Neuron (in vitro differentiated cells): ENCODE measurements around the gene KCNIP4.

Experiments used
- H2AFZ ChIP-seq: one replicate; pipeline ENCODE4 v1.6.1; 2013; ENCODE audit warnings: low read depth, mild to moderate bottlenecking, inconsistent platforms, low read length, moderate library complexity
- H3K27me3 ChIP-seq: one replicate; pipeline ENCODE4 v1.6.1; 2013; ENCODE audit warnings: low read length; ENCODE audit not compliant: insufficient read depth
- H3K36me3 ChIP-seq: one replicate; pipeline ENCODE4 v1.6.1; 2013; ENCODE audit warnings: low read length; ENCODE audit not compliant: insufficient read depth
- H3K4me1 ChIP-seq: one replicate; pipeline ENCODE4 v1.6.1; 2013; ENCODE audit warnings: low read length; ENCODE audit not compliant: insufficient read depth
- H3K4me3 ChIP-seq: 2 replicates; pipeline ENCODE4 v1.5.1; 2013; ENCODE audit warnings: mild to moderate bottlenecking, low read length, moderate library complexity
- H3K9me3 ChIP-seq: one replicate; pipeline ENCODE4 v1.6.1; 2013; ENCODE audit warnings: low read length

Gene KCNIP4

GRCh38 chr4:20882500-20882899 lies 1066.1 kb downstream of the KCNIP4 start:
- no peaks in the 10 kb centered on the region for H3K36me3 ChIP-seq

DNA sequence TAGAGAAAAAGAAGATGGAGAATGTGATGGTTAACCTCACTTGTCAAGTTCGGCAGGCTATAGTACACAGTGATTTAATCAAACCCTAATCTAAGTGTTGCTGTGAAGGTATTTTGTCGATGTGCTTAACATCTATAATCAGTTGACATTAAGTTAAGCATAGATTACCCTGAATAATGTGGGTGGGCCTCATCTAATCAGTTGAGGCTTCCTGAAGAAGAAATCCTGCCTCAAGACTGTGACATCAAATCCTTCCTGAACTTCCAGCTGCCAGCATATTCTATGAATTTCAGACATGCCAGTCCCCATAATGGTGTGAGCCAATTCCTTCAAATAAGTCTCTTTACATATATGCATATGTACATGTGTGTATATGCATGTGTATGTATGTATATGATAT lies 1066.9 kb downstream of the KCNIP4 start:
- no peaks in the 10 kb centered on the region for H3K4me1 ChIP-seq

More at GRCh38 chr4:20882500-20882899, 1066.1 kb downstream of the KCNIP4 start:
- H3K4me3 ChIP-seq = no peak overlapping the region
- no peaks in the 10 kb centered on the region for H3K4me1 ChIP-seq
- H2AFZ ChIP-seq = no peak overlapping the region
- H3K27me3 ChIP-seq = no peaks in the 10 kb centered on the region
- H3K9me3 ChIP-seq = no peaks in the 10 kb centered on the region

GRCh38 chr4:20878806-20879205 lies 1069.8 kb downstream of the KCNIP4 start:
- no peaks in the 10 kb centered on the region for H3K36me3 ChIP-seq
- H3K9me3 ChIP-seq = no peaks in the 10 kb centered on the region
- H3K4me1 ChIP-seq = no peaks in the 10 kb centered on the region
- H3K4me3 ChIP-seq = no peak overlapping the region
- H2AFZ ChIP-seq = no peak overlapping the region
- H3K27me3 ChIP-seq = no peaks in the 10 kb centered on the region

More for the DNA sequence above, 1066.9 kb downstream of the KCNIP4 start:
- H3K36me3 ChIP-seq = no peaks in the 10 kb centered on the region
- H3K27me3 ChIP-seq = no peaks in the 10 kb centered on the region
- H3K4me3 ChIP-seq = no peak overlapping the region
- H3K9me3 ChIP-seq = no peaks in the 10 kb centered on the region
- no peak overlapping the region for H2AFZ ChIP-seq

GRCh38 chr4:20870436-20870835 lies 1078.1 kb downstream of the KCNIP4 start:
- H3K4me3 ChIP-seq = no peak overlapping the region
- no peaks in the 10 kb centered on the region for H3K27me3 ChIP-seq
- H3K9me3 ChIP-seq = no peaks in the 10 kb centered on the region
- H2AFZ ChIP-seq = no peak overlapping the region
- H3K36me3 ChIP-seq = no peaks in the 10 kb centered on the region
- H3K4me1 ChIP-seq = no peaks in the 10 kb centered on the region

- Histone ChIP-seq H2AFZ (no peak overlapping the region), H3K36me3 (no peaks in the 10 kb centered on the region), H3K27me3 (no peaks in the 10 kb centered on the region), H3K9me3 (no peaks in the 10 kb centered on the region), H3K4me1 (no peaks in the 10 kb centered on the region), H3K4me3 (no peak overlapping the region)
Measured at GRCh38 chr4:20868108-20868507, 1080.5 kb downstream of the KCNIP4 start.

GRCh38 chr4:20860878-20861277 lies 1087.7 kb downstream of the KCNIP4 start:
- Histone ChIP-seq H3K4me1 (no peaks in the 10 kb centered on the region), H2AFZ (no peak overlapping the region), H3K36me3 (no peaks in the 10 kb centered on the region), H3K27me3 (no peaks in the 10 kb centered on the region), H3K9me3 (no peaks in the 10 kb centered on the region), H3K4me3 (no peak overlapping the region)

- Histone ChIP-seq H3K27me3 (no peaks in the 10 kb centered on the region), H3K9me3 (no peaks in the 10 kb centered on the region), H3K4me3 (no peak overlapping the region), H3K4me1 (no peaks in the 10 kb centered on the region), H3K36me3 (no peaks in the 10 kb centered on the region), H2AFZ (no peak overlapping the region)
Measured at GRCh38 chr4:20859097-20859781, 1089.3 kb downstream of the KCNIP4 start.

GRCh38 chr4:20857081-20857480 lies 1091.5 kb downstream of the KCNIP4 start:
- no peaks in the 10 kb centered on the region for H3K36me3 ChIP-seq
- H3K9me3 ChIP-seq = no peaks in the 10 kb centered on the region
- H3K4me1 ChIP-seq = no peaks in the 10 kb centered on the region
- no peak overlapping the region for H2AFZ ChIP-seq
- no peaks in the 10 kb centered on the region for H3K27me3 ChIP-seq
- no peak overlapping the region for H3K4me3 ChIP-seq

- Histone ChIP-seq H3K9me3 (no peaks in the 10 kb centered on the region), H3K4me1 (no peaks in the 10 kb centered on the region), H3K36me3 (no peaks in the 10 kb centered on the region), H3K4me3 (no peak overlapping the region), H2AFZ (no peak overlapping the region), H3K27me3 (no peaks in the 10 kb centered on the region)
Measured at GRCh38 chr4:20847124-20847747, 1101.3 kb downstream of the KCNIP4 start.

- H3K4me1 ChIP-seq = no peaks in the 10 kb centered on the region
- no peak overlapping the region for H2AFZ ChIP-seq
- no peaks in the 10 kb centered on the region for H3K9me3 ChIP-seq
- H3K27me3 ChIP-seq = no peaks in the 10 kb centered on the region
- H3K4me3 ChIP-seq = no peak overlapping the region
- H3K36me3 ChIP-seq = no peaks in the 10 kb centered on the region
Measured at GRCh38 chr4:20844311-20844710, 1104.3 kb downstream of the KCNIP4 start.

DNA sequence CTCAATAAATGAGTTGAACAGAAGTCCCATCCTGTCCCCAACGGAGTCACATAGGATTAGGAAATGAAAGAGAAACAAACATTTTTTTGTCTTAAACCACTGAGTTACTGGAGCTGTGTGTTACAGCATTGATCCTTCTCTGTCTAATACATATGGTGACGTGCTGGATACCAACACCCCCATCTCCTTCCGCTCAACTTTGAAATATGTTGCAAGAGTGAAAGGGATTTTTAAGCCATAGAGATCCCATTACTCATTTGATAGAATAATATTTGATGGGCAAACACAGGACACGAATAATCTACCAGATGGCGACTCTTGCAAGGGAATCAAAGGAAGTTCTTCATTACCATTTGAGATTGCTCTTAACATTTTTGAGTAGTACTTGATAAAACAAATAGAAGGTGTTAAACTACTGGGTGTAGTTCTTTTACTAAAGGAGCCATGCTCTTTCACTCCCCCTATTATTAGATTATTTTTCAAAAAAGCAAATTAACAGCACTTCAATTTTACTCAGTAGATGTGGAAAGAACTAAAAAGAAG lies 1107.9 kb downstream of the KCNIP4 start:
- Histone ChIP-seq H3K36me3 (no peaks in the 10 kb centered on the region), H3K9me3 (no peaks in the 10 kb centered on the region), H3K4me3 (no peak overlapping the region), H3K4me1 (no peaks in the 10 kb centered on the region), H3K27me3 (no peaks in the 10 kb centered on the region), H2AFZ (no peak overlapping the region)

DNA sequence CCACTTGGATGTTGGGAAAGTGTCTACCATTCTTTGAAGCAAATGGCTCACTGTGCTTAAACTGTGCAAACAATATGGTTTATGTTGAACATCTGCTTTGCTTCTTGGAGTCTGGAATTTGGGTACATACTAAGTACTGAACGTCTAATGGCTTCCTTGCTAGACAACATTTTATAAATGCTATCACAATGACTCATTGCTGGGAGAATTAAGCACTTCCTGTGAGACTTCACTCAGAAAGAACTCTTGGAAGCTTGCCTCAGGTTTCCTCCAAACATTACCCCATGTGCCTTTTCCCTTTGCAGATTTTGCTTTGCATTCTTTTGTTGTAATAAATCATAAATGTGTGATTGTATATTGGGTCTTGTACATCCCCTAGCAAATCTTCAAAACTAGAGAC lies 1108.6 kb downstream of the KCNIP4 start:
- Histone ChIP-seq H3K4me1 (no peaks in the 10 kb centered on the region), H3K27me3 (no peaks in the 10 kb centered on the region), H2AFZ (no peak overlapping the region), H3K9me3 (no peaks in the 10 kb centered on the region), H3K36me3 (no peaks in the 10 kb centered on the region), H3K4me3 (no peak overlapping the region)

- no peak overlapping the region for H2AFZ ChIP-seq
- H3K4me3 ChIP-seq = no peak overlapping the region
- no peaks in the 10 kb centered on the region for H3K36me3 ChIP-seq
- H3K27me3 ChIP-seq = no peaks in the 10 kb centered on the region
- H3K9me3 ChIP-seq = no peaks in the 10 kb centered on the region
- no peaks in the 10 kb centered on the region for H3K4me1 ChIP-seq
Measured at GRCh38 chr4:20838476-20838875, 1110.1 kb downstream of the KCNIP4 start.
